Mesenchymal stem cell (in vitro differentiated cells and primary cell): ENCODE measurements around the gene PANX1.

Experiments
- DNase-seq: peaks from one replicate; pipeline ENCODE4 v3.0.0-alpha.2; 2013
- H2AFZ ChIP-seq: one replicate; pipeline ENCODE4 v1.6.1; 2013; ENCODE audit warnings: low read depth, mild to moderate bottlenecking, control low read depth, inconsistent platforms, low read length, moderate library complexity
- H2AK5ac ChIP-seq: 2 replicates; pipeline ENCODE4 v1.6.1; 2013; ENCODE audit warnings: low read length, moderate library complexity, mild to moderate bottlenecking, inconsistent platforms; ENCODE audit not compliant: severe bottlenecking
- H2BK120ac ChIP-seq: one replicate; pipeline ENCODE4 v1.6.1; 2013; ENCODE audit warnings: low read depth, mild to moderate bottlenecking, inconsistent platforms, low read length, moderate library complexity
- H2BK12ac ChIP-seq, 2 experiments: one replicate each; pipeline ENCODE4 v1.6.1; 2013; ENCODE audit warnings: inconsistent platforms in 2 of 2, low read length in 2 of 2, mild to moderate bottlenecking in 2 of 2, moderate library complexity in 2 of 2, control low read depth in 1 of 2
- H2BK15ac ChIP-seq: one replicate; pipeline ENCODE4 v1.6.1; 2013; ENCODE audit warnings: mild to moderate bottlenecking, low read depth, inconsistent platforms; ENCODE audit not compliant: poor library complexity, severe bottlenecking
- H2BK5ac ChIP-seq: 2 replicates; pipeline ENCODE4 v1.6.1; 2013; ENCODE audit warnings: low read depth, mild to moderate bottlenecking, low read length, control low read depth, inconsistent platforms; ENCODE audit not compliant: poor library complexity, severe bottlenecking
- H3K14ac ChIP-seq, 2 experiments: one replicate each; pipeline ENCODE4 v1.6.1; 2013; ENCODE audit warnings: inconsistent platforms in 2 of 2, low read length in 2 of 2, control low read depth in 1 of 2, mild to moderate bottlenecking in 1 of 2, moderate library complexity in 1 of 2
- H3K18ac ChIP-seq, 2 experiments: one replicate each; pipeline ENCODE4 v1.6.1; 2013; ENCODE audit warnings: inconsistent platforms in 2 of 2, low read length in 2 of 2, control low read depth in 1 of 2, low read depth in 1 of 2, mild to moderate bottlenecking in 1 of 2
- H3K23ac ChIP-seq, 2 experiments: one replicate each; pipeline ENCODE4 v1.6.1; 2013; ENCODE audit warnings: inconsistent platforms in 2 of 2, low read length in 2 of 2, mild to moderate bottlenecking in 2 of 2, moderate library complexity in 2 of 2, control low read depth in 1 of 2
- H3K27ac ChIP-seq: 2 replicates; pipeline ENCODE4 v1.5.1; 2013; ENCODE audit warnings: mild to moderate bottlenecking, moderate library complexity, low read length, control low read depth, inconsistent platforms; ENCODE audit not compliant: poor library complexity, severe bottlenecking
- H3K27me3 ChIP-seq, 2 experiments: 2 replicates each; pipeline versions ENCODE4 v1.6.1 to v1.7.0; 2013; ENCODE audit warnings: low read length in 2 of 2, mild to moderate bottlenecking in 2 of 2, moderate library complexity in 2 of 2, control low read depth in 1 of 2, inconsistent platforms in 1 of 2; ENCODE audit not compliant: control insufficient read depth in 1 of 2, insufficient read depth in 1 of 2
- H3K36me3 ChIP-seq, 2 experiments: 2 replicates each; pipeline versions ENCODE4 v1.6.1 to v1.7.0; 2013; ENCODE audit warnings: low read length in 2 of 2, control low read depth in 1 of 2, inconsistent platforms in 1 of 2, low read depth in 1 of 2, mild to moderate bottlenecking in 1 of 2; ENCODE audit not compliant: insufficient read depth in 2 of 2, control insufficient read depth in 1 of 2
- H3K4ac ChIP-seq, 2 experiments: one replicate each; pipeline ENCODE4 v1.6.1; 2013; ENCODE audit warnings: inconsistent platforms in 2 of 2, low read length in 2 of 2, mild to moderate bottlenecking in 2 of 2, moderate library complexity in 2 of 2, control low read depth in 1 of 2, low read depth in 1 of 2
- H3K4me1 ChIP-seq: 2 replicates; pipeline ENCODE4 v1.6.1; 2013; ENCODE audit warnings: low read depth, low read length, control low read depth; ENCODE audit not compliant: control insufficient read depth, insufficient read depth
- H3K4me2 ChIP-seq: 2 replicates; pipeline ENCODE4 v1.6.1; 2013; ENCODE audit warnings: low read length, mild to moderate bottlenecking, inconsistent platforms; ENCODE audit not compliant: poor library complexity, severe bottlenecking
- H3K4me3 ChIP-seq, 2 experiments: 2 replicates each; pipeline versions ENCODE4 v1.5.1 to v1.7.0; 2013; ENCODE audit warnings: low read length in 2 of 2, mild to moderate bottlenecking in 2 of 2, control low read depth in 1 of 2, low read depth in 1 of 2; ENCODE audit not compliant: insufficient read depth in 1 of 2
- H3K79me1 ChIP-seq: replicated peaks from 2 replicates; pipeline ENCODE4 v1.6.1; 2013; ENCODE audit warnings: mild to moderate bottlenecking, control low read depth, low read length, inconsistent platforms; ENCODE audit not compliant: poor library complexity, severe bottlenecking
- H3K9ac ChIP-seq: 2 replicates; pipeline ENCODE4 v1.7.0; 2013; ENCODE audit warnings: mild to moderate bottlenecking, low read length, moderate library complexity
- H3K9me3 ChIP-seq: 2 replicates; pipeline ENCODE4 v1.7.0; 2013; ENCODE audit warnings: mild to moderate bottlenecking, low read length; ENCODE audit not compliant: control insufficient read depth
- H4K8ac ChIP-seq: one replicate; pipeline ENCODE4 v1.6.1; 2013; ENCODE audit warnings: inconsistent platforms, mild to moderate bottlenecking, low read length, moderate library complexity
- H4K91ac ChIP-seq: one replicate; pipeline ENCODE4 v1.6.1; 2013; ENCODE audit warnings: mild to moderate bottlenecking, low read length, inconsistent platforms
- WGBS: methylation state at CpG from one replicate; pipeline ENCODE4 v1.1.7; 2013; ENCODE audit warnings: mixed read lengths; 5-methylcytosine and 5-hydroxymethylcytosine counted together

The PANX1 gene

DNA sequence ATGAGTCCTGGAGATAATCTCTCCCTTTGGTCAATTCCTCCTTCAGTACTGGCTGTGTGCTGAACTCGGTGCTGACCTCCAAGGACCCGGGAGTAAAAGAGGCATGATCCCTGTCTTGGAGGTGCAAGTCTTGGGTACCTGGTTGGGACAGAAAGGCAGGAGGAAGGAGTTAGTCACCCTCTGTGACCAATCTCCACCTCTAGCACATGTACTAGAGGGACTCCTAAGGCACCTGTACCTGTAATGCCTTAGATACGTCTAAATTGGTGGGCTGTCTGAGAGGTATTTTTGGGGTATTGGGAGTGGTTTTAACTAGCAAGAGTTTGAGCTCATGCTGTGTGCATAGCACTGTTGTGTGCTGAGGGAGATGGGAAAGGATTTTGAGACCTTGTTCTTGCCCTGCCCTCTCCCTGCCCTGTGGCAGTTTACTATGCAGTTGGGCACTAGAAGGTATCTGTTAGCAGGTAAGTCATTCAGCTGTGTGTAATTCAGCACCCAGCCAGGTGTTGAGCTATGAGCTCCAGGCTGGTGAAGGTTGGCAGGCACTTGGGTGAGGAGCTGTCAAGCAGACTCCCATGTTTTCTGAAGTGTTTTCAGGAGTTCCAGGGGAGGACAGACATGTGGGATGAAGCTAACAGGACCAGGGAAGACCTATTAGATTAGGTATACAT is 2.5 kb downstream of the PANX1 start:
- peak overlapping the region; percentile 91 for H3K9ac ChIP-seq
- no peak for DNase-seq
- no peak overlapping the region for H3K14ac ChIP-seq
- no peaks in the 10 kb centered on the region for H3K36me3 ChIP-seq
- H3K18ac ChIP-seq: peak overlapping the region; percentile 54 to 84
- H2BK12ac ChIP-seq: peak overlapping the region in 1 of 2 experiments; percentile 96
- peaks cover 30% of the 10 kb centered on the region for H3K4me1 ChIP-seq
- H3K4me2 ChIP-seq: no peak overlapping the region
- no peak overlapping the region for H2BK5ac ChIP-seq
- 98% methylated on average over 3 of the region's 3 CpGs for WGBS
- H2AK5ac ChIP-seq: no peak overlapping the region
- peaks cover 11% of the 10 kb centered on the region for H3K79me1 ChIP-seq
- no peak overlapping the region for H2BK15ac ChIP-seq
- H3K4me3 ChIP-seq: peak overlapping the region in 1 of 2 experiments; percentile 96
- H2AFZ ChIP-seq: no peak overlapping the region
- H3K27ac ChIP-seq: no peak overlapping the region
- H3K27me3 ChIP-seq: no peaks in the 10 kb centered on the region
- peak overlapping the region; percentile 66 for H4K91ac ChIP-seq
- H3K23ac ChIP-seq: no peak overlapping the region
- H4K8ac ChIP-seq: peak overlapping the region; percentile 60
- no peak overlapping the region for H2BK120ac ChIP-seq
- no peaks in the 10 kb centered on the region for H3K9me3 ChIP-seq
- peak overlapping the region in 1 of 2 experiments; percentile 74 for H3K4ac ChIP-seq

DNA sequence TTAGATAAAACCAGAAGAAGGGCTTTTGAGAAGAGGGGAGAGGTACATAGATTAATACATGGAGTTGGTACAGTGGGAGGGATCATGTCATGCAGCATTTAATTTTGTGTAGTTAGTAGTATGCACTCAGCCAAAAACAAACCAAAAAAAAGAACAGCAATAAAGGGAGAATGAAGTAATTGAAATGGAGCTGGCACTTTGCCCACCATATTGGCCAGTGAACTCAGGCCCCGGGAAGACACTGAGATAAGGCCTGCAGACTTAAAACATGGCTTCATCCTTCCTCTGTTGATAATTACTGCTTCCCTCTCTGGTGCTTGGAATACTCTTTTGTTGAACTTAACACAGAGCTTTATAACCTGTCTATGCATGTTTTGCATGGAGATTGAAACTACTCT is 3.1 kb downstream of the PANX1 start:
- 50% methylated on average over 1 of the region's 1 CpG for WGBS
- Histone ChIP-seq H2BK120ac (no peak overlapping the region), H2AK5ac (no peak overlapping the region), H3K9me3 (no peaks in the 10 kb centered on the region), H3K9ac (peak overlapping the region; percentile 91), H2BK5ac (no peak overlapping the region), H2AFZ (no peak overlapping the region), H3K14ac (no peak overlapping the region), H3K79me1 (peaks cover 10% of the 10 kb centered on the region), H3K4ac (no peak overlapping the region), H3K27me3 (no peaks in the 10 kb centered on the region), H3K4me3 (peak overlapping the region in 1 of 2 experiments; percentile 96), H3K23ac (no peak overlapping the region), H4K91ac (no peak overlapping the region), H2BK15ac (no peak overlapping the region), H3K18ac (no peak overlapping the region), H2BK12ac (no peak overlapping the region), H3K27ac (no peak overlapping the region), H3K36me3 (no peaks in the 10 kb centered on the region), H3K4me1 (peaks cover 30% of the 10 kb centered on the region), H4K8ac (no peak overlapping the region), H3K4me2 (no peak overlapping the region)
- DNase-seq: peak; percentile 54

DNA sequence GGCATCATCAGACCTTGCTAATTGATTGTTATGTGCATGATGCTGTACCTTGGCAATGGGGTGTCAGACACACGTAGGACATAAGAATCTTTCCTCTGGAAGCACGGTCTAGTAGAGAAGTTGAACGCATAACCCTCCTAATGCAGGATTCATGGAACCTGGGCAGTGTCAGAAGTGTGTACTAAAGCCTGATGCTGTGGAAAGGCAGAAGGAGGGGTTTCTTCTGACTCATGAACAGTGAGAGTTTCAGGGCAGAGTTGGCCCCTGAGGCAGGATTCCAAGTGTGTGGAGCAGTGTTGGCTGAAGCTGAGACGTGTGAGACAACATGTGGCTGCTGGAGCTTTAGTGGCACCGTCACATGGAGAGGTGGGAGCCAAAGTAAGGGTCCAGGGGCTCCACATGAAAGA is 3.5 kb downstream of the PANX1 start:
- Histone ChIP-seq H3K18ac (no peak overlapping the region), H2BK15ac (no peak overlapping the region), H4K91ac (no peak overlapping the region), H3K4me2 (no peak overlapping the region), H2AFZ (no peak overlapping the region), H2AK5ac (no peak overlapping the region), H3K4me1 (peaks cover 32% of the 10 kb centered on the region), H2BK12ac (no peak overlapping the region), H3K4ac (no peak overlapping the region), H3K79me1 (peaks cover 6% of the 10 kb centered on the region), H2BK120ac (no peak overlapping the region), H3K9ac (peak overlapping the region; percentile 91), H3K23ac (no peak overlapping the region), H4K8ac (no peak overlapping the region), H3K27me3 (no peaks in the 10 kb centered on the region), H2BK5ac (no peak overlapping the region), H3K27ac (no peak overlapping the region), H3K36me3 (no peaks in the 10 kb centered on the region), H3K4me3 (peak overlapping the region in 1 of 2 experiments; percentile 96), H3K9me3 (no peaks in the 10 kb centered on the region), H3K14ac (no peak overlapping the region)
- DNase-seq: peak; percentile 92
- WGBS: 52% methylated on average over 5 of the region's 5 CpGs

DNA sequence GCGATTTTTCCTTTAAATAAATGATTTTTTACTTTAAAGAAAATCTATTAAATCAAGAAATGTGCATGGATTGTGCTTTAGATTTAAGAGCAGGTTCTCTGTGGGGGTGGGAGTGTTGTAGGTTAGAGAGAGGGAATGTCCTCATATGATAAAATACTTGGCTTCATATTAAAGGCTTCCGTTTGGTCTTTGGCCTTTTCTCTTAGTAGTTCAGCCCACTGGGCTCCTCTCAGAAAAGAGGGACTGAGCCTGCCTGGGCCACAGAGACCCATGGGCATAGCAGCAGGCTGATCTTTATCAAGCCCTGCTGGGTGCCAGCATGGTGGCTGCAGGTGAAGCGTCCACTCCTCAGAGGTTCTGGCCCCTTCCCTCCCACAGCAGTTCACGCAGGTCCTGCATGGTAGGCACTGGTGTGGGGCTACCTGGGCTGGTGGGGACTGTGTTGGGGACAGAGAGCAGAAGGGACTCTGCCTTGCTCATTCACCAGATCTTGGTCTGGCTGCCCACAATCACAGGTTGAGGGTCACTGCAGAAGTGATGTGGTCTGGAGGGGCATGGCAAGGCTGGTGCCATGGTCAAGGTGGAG is 4.3 kb downstream of the PANX1 start:
- Histone ChIP-seq H2AK5ac (peak overlapping the region; percentile 12), H3K36me3 (no peaks in the 10 kb centered on the region), H3K18ac (peak overlapping the region in 1 of 2 experiments; percentile 63), H3K79me1 (peaks cover 2% of the 10 kb centered on the region), H3K4me3 (peak overlapping the region in 1 of 2 experiments; percentile 29), H4K8ac (peak overlapping the region; percentile 59), H3K9ac (peak overlapping the region; percentile 91), H3K27me3 (no peaks in the 10 kb centered on the region), H3K4ac (no peak overlapping the region), H2BK15ac (no peak overlapping the region), H2BK12ac (peak overlapping the region; percentile 26 to 69), H2BK5ac (no peak overlapping the region), H3K27ac (no peak overlapping the region), H3K4me1 (peaks cover 32% of the 10 kb centered on the region), H3K14ac (no peak overlapping the region), H3K9me3 (no peaks in the 10 kb centered on the region), H4K91ac (peak overlapping the region; percentile 90), H3K23ac (no peak overlapping the region), H2AFZ (no peak overlapping the region), H2BK120ac (peak overlapping the region; percentile 71), H3K4me2 (no peak overlapping the region)
- DNase-seq: no peak
- WGBS: 96% methylated on average over 3 of the region's 4 CpGs
